GM18868 (cell line): Measurements from ENCODE around the gene FDXR.

Experiments used
- ATAC-seq: cut with Tn5 transposase; IDR thresholded peaks from one replicate; pipeline ENCODE4 v1.9.1; 2021; ENCODE audit warnings: mild to moderate bottlenecking, moderate library complexity; ENCODE audit not compliant: unreplicated experiment

The FDXR gene

DNA sequence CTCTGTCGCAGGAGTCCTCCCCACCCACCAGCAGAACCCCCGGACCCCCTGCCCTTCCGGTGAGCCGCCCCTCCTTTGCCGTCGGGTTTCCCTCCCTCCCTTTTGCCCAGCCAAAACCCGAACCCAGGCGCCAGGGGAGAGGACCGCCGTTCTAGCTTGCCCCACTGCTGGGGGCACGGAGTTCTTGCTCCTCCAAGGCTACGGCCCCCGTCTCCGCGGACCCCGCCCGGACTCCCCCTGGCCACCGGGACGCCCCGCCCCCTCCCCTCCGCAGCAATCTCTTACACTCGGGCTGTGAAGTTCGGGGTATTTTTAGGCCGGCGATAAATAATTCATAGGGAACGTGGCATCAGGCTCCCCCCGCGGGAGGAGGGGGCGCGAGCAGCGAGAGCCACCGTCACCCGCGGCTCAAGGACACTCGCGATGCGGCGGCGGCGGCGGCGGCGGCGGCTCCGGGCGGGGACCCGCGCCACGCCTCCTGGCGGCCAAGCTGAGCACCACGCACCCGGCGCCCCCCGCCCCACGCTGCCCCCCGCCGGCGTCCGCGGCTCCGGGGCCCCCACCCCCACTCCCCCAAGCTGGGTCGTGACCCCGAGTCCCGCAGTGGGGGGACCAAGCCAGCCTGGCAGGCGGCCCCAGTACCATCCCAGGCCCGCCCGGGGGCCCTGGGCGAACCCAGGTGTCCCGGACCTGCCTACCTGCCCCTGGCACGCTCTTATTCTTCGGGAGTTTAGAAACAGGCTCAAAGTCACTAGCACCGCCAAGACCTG is 13.2 kb downstream of the FDXR start, which contains the start of gene GRIN2C:
Gene GRIN2C (minus strand): TSS at position 427 of the 770 bp plus-strand sequence. CDS start 4,793 bp downstream, outside the sequence.
- no peak for ATAC-seq

- no peak for ATAC-seq
These were observed 13.9 kb downstream of the FDXR start for GRCh38 chr17:74858672-74859458.

GRCh38 chr17:74857191-74857590 is 15.6 kb downstream of the FDXR start:
- ATAC-seq, result no peak

GRCh38 chr17:74856112-74856511 is 16.7 kb downstream of the FDXR start:
- ATAC-seq, result no peak

DNA sequence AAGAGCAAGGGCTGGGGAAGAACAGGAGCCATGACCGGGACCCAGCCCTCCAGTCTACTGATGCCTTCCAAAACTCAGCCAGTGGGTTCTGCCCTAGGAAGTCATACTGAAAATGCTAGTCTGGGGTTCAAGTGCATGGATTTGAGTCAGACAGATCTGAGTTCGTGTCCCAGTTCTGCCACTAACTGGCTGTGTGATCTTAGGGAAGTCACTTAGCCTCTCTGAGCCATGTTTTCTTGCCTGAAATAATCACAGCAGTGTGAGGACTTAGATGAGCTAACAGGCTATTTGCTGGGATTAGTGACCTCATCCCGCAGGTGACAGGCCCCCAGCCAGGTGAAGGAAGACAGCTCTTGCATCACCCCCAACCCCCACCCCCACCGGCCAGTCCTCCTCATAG is 17.5 kb downstream of the FDXR start:
- ATAC-seq, result no peak

GRCh38 chr17:74854792-74855191 is 18.0 kb downstream of the FDXR start:
- no peak for ATAC-seq

- no peak for ATAC-seq
These were observed 19.1 kb downstream of the FDXR start for GRCh38 chr17:74853669-74854068.

DNA sequence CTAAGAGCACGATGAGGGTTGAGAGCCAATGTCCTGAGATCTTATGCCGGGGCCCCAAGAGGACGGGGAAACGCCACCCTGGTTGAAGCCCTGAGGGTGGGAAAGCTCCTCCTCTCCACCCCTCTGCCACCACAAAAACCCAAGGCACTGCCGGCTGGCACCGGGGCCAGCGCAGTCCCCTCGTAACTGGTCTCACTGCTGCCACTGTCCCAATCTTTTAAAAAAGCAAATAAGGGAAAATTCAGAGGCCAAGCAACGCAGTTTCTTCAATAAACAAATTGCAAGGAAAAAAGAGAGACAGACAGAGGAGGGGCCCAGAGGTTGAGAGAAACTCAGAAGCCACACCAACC is 19.8 kb downstream of the FDXR start:
- no peak for ATAC-seq

DNA sequence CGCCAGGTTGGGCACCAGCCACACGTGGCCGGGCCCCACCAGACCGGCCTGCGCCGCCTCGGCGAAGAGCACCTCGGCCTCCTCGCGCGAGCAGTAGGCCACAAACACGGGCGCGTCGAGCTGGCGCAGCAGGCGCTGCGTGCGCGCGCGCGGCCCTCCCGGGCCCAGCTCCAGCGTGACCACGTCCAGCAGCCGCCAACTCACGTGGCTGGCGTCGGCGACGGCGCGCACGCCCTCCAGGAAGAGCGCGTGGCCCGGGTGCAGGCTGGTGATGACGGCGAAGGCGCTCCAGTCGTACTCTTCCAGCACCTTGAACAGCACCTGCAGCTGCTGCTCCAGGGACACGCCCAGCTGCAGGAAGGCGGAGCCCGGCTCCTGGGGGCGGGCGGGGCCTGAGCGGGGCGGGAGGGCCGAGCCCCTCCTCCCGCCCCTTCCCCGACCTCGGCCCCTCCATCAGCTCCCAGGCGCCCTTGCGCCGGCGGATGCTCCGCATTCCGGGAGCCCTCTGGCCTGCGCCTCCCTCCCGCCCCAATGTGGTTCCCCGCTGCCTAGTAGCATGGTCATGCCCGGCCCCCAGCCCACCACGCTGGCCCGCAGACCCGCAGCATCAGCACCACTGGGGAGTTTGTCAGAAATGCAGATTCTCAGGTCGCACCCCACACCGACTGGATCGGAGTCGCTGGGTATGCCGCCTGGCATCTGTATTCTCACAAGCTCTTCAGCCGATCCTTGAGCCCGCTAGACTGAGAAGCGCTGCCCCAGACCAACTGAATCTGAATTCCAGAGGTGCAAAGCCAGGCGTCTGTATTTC is 20.4 kb downstream of the FDXR start:
- no peak for ATAC-seq

DNA sequence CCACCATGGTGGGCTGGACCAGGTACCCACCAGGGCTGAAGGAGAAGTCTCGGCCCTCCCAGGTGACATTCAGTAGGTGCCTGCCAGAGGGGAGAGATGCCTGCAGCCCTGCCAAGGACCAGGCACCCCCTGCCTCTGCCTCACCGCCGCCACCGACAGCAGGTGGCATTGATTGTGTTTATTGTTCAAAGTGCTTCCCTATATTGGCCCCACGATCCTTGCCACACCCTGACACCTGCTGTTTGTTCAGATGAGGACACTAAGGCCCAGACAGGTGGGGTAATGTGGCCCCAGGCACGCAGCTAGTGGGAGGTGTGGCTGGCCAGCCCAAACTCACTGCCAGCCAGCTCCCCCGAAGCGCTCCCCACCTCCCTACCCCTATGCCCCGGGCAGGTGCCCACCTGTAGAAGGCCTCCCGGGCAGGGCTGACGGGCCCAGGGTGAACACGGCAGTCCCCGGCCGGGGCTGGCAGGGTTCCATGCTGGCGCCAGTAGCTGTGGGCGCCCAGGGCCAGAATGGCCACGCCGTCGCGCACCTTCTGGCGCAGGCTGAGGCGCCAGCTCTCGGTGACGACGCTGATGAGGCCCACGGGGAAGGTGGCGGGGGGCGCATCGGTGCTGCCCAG is 21.1 kb downstream of the FDXR start:
- ATAC-seq, result no peak

DNA sequence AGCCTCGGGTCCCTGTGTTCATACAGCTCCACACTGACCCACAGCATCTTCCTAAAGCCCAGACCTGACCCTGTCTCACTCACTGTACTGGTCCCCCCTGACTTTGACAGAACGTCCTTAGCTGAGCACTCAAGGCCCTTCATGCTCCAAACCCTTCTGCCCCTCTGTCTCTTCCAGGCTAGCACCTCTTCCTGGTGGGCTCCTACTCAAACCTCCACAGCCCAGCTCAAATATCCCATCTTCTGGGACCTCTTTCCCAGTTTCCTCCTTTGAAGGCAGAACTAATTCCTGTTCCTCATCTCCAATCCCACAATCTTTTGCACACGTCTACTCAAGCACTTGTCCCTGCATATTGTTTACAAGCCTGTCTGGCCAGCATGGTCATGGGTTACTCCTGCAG is 21.9 kb downstream of the FDXR start:
- ATAC-seq, result no peak

DNA sequence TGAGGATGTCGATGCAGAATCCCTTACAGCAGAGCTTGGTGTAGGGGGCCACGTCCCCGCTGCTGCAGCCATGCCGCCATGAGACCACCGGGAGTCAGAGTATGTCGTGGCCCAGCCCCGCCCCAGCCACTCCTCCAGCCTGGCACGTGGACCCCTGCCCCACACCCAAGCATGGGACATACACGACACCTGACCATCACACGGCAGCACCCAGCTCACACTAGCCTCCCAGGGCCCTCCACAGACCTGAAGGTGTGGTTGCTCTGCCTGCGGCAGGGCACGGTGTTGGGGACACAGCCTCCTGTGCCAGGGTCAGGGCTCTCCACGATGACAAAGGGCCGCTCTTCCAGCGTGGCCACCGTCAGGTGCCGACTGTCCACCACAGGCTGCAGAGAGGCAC is 22.5 kb downstream of the FDXR start:
- ATAC-seq, result no peak

GRCh38 chr17:74848656-74849399 is 24.0 kb downstream of the FDXR start:
- no peak for ATAC-seq

- ATAC-seq, result no peak
These were observed 26.2 kb downstream of the FDXR start for GRCh38 chr17:74846621-74847020.

DNA sequence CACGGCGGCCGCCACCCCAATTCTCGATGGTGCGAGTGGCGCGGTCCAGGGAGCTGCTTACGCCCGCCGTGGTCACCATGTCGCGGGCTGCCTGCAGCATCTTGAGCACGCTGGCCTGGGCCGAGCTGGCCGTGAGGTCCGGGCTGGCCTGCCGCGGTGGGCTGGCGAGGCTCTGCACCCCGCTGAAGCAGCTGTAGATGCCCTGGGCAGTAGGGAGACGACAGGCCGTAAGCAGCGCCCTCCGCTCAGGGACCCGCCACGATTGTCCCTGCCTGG is 29.5 kb downstream of the FDXR start:
- no peak for ATAC-seq

- no peak for ATAC-seq
These were observed 30.0 kb downstream of the FDXR start for GRCh38 chr17:74842599-74843351.

- no peak for ATAC-seq
These were observed 30.6 kb downstream of the FDXR start for GRCh38 chr17:74842146-74842598.

GRCh38 chr17:74840989-74841666 is 31.7 kb downstream of the FDXR start:
- ATAC-seq, result no peak
